ENCODE results near the gene OSBPL3.
A peak's percentile ranks its signal among the peaks of the same experiment; 100 is the strongest.

The OSBPL3 gene

DNA sequence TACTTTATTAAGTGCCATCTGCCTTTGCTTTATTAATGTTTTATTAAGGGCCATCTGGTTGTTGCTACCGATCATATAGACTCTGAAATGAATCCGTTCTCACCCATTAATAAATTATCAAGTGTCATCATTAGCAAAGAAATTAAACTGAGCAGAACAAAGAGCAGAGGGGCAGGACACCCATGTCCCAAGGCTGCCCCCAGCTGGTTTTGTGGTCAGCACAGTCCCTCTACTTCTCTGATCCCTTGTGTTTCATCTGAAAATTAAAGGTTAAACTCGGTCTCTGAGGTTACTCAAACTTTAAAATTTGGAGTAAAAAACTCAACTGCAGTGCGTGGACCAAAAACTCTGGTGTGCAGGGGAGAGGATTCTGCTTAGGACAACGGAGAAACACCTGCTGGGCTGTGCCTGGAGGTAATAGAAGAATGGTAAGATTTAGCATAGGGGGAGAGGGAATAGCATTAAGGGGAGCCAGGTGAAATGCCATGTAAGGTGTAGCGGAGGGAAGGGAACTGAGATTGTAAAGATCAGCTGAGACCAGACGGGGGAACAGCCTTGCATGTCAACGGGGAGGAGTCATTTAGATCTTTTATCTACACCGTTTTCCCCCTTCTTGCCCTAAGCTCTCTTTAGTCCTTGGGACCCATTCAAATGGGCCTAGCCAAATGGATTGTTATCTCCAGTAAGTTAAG, 212.0 kb downstream of the OSBPL3 start:
- no peaks in the 10 kb centered on the region for H3K4me1 Mint-ChIP-seq
- no peak for ATAC-seq
- H3K9me3 Mint-ChIP-seq = no peaks in the 10 kb centered on the region
- no peaks in the 10 kb centered on the region for H3K36me3 Mint-ChIP-seq
- H3K4me3 Mint-ChIP-seq = no peak overlapping the region
- no peak overlapping the region for H3K27ac Mint-ChIP-seq
- DNase-seq (ENCODE audit: low spot score in 2 of 2) = no peak

DNA sequence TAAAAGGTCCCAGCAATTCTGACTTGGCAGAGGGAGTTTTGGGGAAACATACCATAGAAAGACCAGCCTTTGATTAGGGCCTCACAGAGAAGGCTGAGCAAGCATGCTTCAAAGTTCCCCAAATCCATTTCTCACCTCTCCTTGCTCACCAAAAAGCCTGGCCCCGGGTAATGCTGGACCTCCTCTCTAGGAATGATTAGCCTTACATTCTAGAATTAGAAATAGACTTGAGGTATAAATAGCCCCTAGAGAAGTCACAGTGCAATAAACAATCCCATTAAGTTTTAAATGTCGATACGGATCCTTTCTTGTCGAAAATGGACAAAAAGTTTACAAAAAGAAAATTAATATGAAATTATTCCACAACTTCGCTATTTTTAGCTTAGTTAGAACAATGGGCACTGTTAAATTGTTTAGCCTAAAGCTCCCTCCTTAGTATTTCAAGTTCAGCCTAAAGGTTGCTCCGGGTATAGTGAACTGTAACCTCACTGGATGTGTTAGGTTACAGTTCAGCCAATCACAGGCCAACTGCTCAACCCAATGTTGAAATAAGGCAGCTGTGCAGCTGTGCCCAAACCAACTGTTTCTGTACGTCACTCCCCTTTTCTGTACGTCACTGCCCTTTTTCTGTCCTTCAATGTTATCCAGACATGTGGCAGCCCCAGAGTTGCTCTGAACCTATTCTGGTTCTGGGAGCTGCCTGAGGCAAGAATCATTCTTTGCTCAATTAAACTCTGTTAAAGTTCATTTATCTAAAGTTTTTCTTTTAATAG, 214.8 kb downstream of the OSBPL3 start:
- Mint-ChIP-seq H3K27ac (no peak overlapping the region), H3K36me3 (no peaks in the 10 kb centered on the region), H3K9me3 (no peaks in the 10 kb centered on the region), H3K4me3 (no peak overlapping the region), H3K4me1 (no peaks in the 10 kb centered on the region)
- DNase-seq (ENCODE audit: low spot score in 2 of 2) = no peak
- ATAC-seq = no peak

DNA sequence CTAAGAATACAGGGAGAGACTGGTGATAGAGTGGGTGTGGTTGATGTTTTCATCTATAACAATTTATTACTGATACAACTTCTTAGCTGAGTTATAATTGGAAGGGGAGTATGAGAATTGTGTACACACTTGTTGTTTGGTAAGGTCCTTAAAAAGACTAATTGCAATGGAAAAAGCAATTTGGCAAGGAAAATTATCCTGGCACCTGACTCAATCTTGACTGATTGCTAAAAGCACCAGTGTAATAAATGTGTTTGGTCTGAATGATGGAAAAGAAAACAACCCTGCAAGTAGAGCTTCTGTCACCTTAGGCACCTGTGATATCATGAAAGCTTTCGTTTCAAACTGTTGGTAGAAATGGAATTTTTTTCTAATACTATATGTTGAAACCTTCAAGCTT, 216.0 kb downstream of the OSBPL3 start:
- DNase-seq (ENCODE audit: low spot score in 2 of 2) = no peak
- H3K4me1 Mint-ChIP-seq = no peaks in the 10 kb centered on the region
- no peaks in the 10 kb centered on the region for H3K36me3 Mint-ChIP-seq
- H3K4me3 Mint-ChIP-seq = no peak overlapping the region
- H3K9me3 Mint-ChIP-seq = no peaks in the 10 kb centered on the region
- ATAC-seq = no peak
- H3K27ac Mint-ChIP-seq = no peak overlapping the region

DNA sequence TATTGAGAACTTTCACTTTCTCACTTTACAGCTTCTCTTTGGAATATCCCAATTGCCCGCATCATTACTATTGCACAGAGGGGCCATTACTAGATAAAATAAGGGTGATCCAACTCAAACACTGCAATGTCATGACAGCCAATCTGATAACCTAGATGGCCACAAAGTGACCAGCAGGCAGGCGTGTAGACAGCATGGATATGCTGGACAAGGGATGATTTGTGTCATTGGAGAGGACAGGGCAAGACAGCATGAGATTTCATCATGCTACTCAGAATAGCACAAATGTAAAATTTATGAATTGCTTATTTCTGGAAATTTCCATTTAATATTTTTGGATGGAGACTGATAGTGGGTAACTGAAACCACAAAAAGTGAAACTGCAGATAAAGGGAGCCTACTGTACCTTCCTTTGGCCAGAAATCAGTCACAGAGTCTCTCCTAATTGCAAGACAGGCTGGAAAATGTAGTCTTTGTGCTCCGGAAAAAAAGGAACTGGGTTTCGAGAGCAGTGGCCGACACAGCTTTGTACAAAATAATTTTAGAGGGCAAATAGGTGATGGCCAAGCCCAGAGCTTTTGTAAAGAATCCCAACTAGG, 216.6 kb downstream of the OSBPL3 start:
- Mint-ChIP-seq H3K4me3 (no peak overlapping the region), H3K4me1 (no peaks in the 10 kb centered on the region), H3K36me3 (no peaks in the 10 kb centered on the region), H3K9me3 (no peaks in the 10 kb centered on the region), H3K27ac (no peak overlapping the region)
- ATAC-seq = no peak
- DNase-seq (ENCODE audit: low spot score in 2 of 2) = no peak

DNA sequence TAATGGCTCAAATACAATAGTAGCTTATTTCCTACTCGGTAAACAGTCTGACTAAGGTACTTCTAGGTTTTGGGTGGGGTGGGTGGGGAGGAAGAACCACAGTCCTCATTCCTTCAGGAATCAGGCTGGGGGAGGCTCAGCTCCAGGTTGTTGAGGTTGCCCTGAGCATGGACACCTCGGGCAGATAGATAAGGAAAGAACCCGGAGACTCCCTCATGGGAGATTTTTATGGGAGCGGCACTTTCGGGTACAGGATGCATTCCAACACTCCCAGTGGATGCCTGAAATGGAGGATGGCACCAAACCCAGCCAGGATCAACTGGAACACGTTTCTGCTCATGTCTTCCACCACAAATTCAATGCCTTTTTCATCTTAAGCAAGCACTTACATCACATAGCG, 217.2 kb downstream of the OSBPL3 start:
- ATAC-seq (no peak), DNase-seq (ENCODE audit: low spot score in 2 of 2) (no peak)
- no peak overlapping the region for H3K27ac Mint-ChIP-seq
- H3K36me3 Mint-ChIP-seq = no peaks in the 10 kb centered on the region
- no peaks in the 10 kb centered on the region for H3K9me3 Mint-ChIP-seq
- no peaks in the 10 kb centered on the region for H3K4me1 Mint-ChIP-seq
- H3K4me3 Mint-ChIP-seq = no peak overlapping the region

DNA sequence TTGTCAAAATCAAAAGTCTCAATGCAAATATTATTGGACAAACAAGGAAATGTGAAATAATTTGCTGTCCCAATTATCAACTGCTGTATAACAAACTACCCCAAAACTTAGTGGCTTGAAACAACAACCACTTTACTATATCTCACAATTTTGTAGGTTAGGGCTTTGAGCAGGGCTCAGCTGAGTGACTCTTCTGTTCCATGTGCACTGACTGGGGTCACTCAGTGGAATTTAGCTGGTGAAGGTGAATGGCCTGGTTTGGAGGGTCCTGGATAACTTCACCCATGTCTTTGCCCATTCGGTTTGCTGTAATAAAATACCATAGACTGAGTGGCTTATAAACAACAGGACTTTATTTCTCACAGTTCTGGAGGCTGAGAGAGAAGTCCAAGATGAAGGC, 219.0 kb downstream of the OSBPL3 start:
- ATAC-seq = no peak

DNA sequence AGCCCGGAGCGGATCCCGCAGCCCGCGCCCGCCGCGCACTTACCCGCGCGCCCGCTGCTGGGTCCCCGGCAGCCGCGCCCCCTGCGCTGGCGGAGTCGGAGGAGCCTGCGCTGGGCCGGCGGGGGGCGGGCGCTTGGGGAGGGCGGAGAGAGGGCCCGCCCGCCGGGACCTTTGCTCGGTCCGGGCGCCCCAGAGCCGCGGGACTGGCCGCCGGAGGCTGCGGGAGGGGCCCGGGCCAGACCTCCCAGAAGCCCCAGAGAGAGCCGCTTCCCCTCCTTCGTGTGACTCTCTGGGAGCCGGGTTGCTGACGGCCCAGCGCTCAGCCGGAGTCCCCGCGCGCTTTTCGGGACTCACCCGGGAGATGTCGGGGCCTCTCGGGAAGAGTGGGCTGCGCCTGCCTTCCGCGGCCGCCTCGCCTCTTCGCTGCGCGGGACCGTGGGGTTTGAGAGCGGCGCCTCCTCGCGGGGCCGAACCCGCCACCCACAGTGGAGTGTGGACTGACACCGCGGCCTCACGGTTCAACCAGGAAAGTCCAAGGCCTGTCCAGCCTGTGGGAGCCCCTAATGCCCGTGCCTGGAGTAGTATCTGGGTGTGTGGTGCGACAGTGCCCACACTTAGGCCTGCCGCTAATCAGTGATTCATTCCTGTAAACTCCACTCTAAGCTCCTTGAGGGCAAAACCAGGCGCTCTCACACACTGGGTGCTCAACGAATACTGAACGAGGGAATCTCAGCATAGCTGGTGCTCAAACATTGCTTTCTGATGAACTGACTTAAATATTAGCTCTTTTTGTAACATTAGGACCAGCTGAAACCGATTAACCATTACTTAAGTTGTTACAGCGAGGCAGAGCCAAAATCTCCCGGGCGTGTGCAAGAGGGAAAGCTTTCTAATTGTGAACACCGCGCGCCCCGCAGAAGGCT, 222.4 kb downstream of the OSBPL3 start, which contains the start of gene GSDME:
Gene GSDME (minus strand): TSS at position 112 of the 923 bp plus-strand sequence. CDS start 7,690 bp downstream, outside the sequence.
- H3K9me3 Mint-ChIP-seq = no peaks in the 10 kb centered on the region
- peaks cover 22% of the 10 kb centered on the region for H3K4me1 Mint-ChIP-seq
- H3K27ac Mint-ChIP-seq = peak within 1 kb of the TSS; percentile 80
- DNase-seq (ENCODE audit: low spot score in 2 of 2) (peak in 1 of 2 donors; percentile 20), ATAC-seq (peak; percentile 70)
- peak within 1 kb of the TSS; percentile 82 for H3K4me3 Mint-ChIP-seq
- H3K36me3 Mint-ChIP-seq = peaks cover 4% of the 10 kb centered on the region

More for the DNA sequence above, 219.0 kb downstream of the OSBPL3 start:
- Mint-ChIP-seq H3K9me3 (no peaks in the 10 kb centered on the region), H3K4me3 (no peak overlapping the region), H3K27ac (no peak overlapping the region), H3K4me1 (peaks cover 11% of the 10 kb centered on the region), H3K36me3 (no peaks in the 10 kb centered on the region)
- no peak for DNase-seq (ENCODE audit: low spot score in 2 of 2)

DNA sequence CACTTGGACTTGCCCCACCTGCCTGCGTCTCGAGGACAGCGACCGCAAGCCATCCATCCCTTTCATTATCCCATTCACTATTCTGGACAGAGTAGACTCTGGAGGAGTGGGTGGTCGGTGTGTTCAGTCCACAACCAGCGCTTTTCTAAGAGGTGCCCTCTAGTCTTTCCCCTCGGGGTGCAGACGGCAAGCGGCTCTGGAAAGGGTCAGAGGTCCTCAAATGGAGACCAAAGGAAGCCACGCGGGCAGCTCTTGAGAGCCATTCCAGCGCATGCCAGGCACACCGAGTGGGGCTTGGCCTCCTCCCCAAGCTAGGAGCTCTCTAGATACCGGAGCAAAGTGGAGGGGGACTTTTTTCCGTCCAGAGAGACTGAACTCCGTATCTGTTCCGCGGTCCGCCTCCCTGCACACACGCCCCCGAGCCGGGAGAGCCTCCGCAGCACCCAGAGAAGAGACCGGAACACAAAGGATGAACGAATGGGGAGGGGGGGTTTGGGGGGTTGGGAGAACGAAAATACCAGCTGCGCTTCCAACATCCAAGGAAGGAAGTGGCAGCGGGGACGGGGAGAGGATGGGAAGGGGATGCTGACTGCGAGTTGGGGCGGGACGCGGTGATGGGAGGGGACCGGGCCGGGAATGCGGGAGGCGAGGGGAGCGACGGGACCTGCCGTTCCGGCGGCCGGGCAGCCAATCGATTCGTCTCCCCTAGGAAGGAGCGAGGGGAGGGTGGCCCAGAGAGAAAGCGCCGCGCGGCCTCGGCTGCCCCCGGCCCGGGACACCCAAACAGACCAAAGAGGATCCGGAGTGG, 223.2 kb downstream of the OSBPL3 start:
- no peaks in the 10 kb centered on the region for H3K9me3 Mint-ChIP-seq

DNA sequence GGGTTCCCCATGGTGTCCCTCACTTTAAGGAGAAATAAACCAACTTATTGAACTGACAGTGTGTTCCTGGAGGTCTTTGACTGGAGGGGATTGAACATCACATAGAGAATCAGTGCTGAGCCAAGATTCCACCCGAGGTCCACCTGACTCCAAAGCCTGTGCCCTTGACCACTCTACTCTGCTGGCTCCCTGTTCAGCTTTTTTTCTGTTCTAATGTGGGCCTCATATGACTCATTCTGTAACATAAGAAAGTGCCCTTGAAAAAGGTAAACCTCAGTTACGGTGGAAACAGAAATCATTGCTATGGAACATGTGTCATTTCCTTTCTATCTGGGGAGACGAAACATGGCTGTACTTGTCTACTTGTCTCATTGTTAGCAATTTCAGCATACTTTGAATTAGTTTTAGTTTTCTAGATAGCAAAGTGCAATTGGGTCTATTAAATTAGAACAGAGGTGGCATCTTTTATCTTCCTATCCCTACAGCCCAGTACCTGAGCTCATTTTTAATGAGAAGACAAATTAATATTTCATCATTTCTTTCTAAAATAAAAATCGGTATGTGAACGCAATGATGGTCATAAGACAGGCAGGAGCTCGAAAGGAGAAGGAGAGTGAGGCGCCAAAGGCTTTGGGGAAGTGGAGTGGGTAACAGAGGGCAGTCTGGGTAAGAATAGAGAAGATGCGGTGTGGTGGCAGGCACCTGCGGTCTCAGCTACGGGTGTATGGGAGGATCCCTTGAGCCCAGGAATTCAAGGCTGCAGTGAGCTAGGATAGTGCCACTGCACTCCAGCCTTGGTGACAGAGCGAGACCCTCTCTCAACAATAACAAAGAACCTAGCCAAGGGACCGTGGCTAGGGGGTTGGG, 224.2 kb downstream of the OSBPL3 start:
- peaks cover 4% of the 10 kb centered on the region for H3K36me3 Mint-ChIP-seq

More for the DNA sequence above, 223.2 kb downstream of the OSBPL3 start:
- peaks cover 4% of the 10 kb centered on the region for H3K36me3 Mint-ChIP-seq
- H3K27ac Mint-ChIP-seq = peak overlapping the region; percentile 80
- ATAC-seq (peak; percentile 17), DNase-seq (ENCODE audit: low spot score in 2 of 2) (no peak)
- H3K4me3 Mint-ChIP-seq = peak overlapping the region; percentile 82
- H3K4me1 Mint-ChIP-seq = peaks cover 22% of the 10 kb centered on the region

DNA sequence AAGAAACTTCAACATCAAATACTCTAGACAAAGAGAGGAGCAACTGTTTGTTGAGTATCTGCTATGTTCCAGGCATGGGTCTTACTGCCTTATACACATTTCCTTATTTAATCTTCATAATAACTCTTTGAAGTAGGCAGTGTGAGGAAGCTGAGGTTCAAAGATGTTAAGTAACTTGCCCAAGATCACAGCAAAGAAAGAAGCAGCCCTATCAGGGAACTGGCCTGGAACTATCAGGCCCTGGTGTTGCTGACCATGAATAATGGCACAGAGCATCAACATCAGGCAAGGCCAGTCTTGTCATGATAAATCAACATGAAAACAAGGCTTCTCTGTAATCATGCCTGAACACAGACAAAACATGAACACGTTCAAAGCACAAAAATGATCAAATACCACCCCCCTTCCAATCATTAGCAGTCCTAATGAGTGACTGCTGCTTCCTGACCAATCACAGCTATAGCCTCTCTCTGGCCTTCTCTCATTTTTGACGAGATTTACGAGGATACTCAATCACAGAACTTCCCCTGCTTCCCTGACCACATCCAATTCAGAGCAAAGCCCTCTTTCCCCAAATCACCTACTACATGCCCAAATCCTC, 225.0 kb downstream of the OSBPL3 start:
- Mint-ChIP-seq H3K36me3 (peaks cover 4% of the 10 kb centered on the region), H3K4me1 (peaks cover 22% of the 10 kb centered on the region), H3K27ac (no peak overlapping the region), H3K9me3 (no peaks in the 10 kb centered on the region), H3K4me3 (peak overlapping the region; percentile 82)
- DNase-seq (ENCODE audit: low spot score in 2 of 2) (no peak), ATAC-seq (no peak)

More for the DNA sequence above, 224.2 kb downstream of the OSBPL3 start:
- no peak for DNase-seq (ENCODE audit: low spot score in 2 of 2)
- H3K4me3 Mint-ChIP-seq = peak overlapping the region; percentile 82
- H3K27ac Mint-ChIP-seq = peak overlapping the region; percentile 80
- ATAC-seq = peak; percentile 89
- peaks cover 22% of the 10 kb centered on the region for H3K4me1 Mint-ChIP-seq
- H3K9me3 Mint-ChIP-seq = no peaks in the 10 kb centered on the region

DNA sequence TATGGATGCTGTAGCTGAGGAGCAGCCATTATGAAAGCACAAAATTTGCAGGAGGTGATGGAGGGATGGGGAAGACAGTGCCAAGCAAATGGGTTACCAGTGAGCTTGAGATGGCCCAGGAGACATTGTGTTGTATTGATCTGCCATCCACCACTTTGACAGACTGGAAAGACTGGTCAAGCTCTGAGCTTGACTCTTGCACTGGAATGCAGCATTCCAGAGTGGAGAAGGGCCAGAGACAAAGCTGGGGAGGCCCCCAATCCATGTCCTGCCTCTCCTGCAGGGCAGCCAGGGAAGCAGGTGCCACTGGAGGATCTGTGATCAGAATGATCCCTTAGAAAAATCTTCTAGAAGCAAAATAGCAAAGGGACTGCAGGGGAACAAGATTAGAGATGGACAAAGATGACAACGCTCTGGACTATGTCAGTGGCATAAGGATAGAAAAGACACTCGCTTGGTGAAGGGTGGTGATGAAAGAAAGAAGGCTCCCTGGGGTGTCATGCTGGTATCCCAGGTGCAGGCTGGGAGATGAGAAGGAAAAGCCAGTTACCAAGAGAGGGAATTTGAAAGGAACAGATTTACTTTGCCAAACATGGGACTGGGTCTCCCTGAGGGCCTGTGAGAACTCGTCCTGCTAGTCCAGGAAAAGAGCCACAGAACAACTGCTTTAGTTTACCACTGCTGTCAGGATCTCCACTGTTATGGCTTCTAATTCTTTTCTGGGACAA, 227.7 kb downstream of the OSBPL3 start:
- Mint-ChIP-seq H3K36me3 (peaks cover 4% of the 10 kb centered on the region), H3K4me1 (peaks cover 22% of the 10 kb centered on the region), H3K9me3 (no peaks in the 10 kb centered on the region), H3K27ac (no peak overlapping the region), H3K4me3 (no peak overlapping the region)
- no peak for ATAC-seq
- no peak for DNase-seq (ENCODE audit: low spot score in 2 of 2)

DNA sequence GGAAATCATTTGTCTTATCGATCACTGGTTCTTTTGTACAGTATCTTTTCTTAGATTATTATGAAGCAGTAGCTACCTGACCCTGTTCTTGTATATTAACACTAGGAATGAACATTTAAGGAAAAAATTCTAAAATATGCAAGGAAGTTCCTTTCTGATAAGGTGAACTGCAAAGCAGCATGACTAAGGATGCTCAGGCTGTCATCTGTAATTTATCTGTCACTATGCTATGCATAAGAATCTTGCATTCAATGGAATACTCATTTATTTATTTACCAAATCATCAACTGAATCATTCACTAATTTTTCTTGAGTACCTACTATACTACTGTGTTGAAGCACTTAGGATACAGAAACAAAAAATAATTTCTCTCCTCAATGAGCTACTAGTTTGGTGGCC, 228.5 kb downstream of the OSBPL3 start:
- Mint-ChIP-seq H3K36me3 (peaks cover 4% of the 10 kb centered on the region), H3K9me3 (no peaks in the 10 kb centered on the region), H3K27ac (no peak overlapping the region), H3K4me3 (no peak overlapping the region), H3K4me1 (peaks cover 16% of the 10 kb centered on the region)
- DNase-seq (ENCODE audit: low spot score in 2 of 2) (no peak), ATAC-seq (no peak)

Measured in stimulated activated effector memory CD8-positive, alpha-beta T cell treated with anti-CD3 and anti-CD28 coated beads, Interleukin-12 subunit alpha, Interleukin-12 subunit beta, amount 100 ng/mL, for 72 hours (primary cell).